ENCODE results near the gene SLC35F2.
"Not testable (repeated sequence)": the region's sequence is repeated elsewhere in the genome, so short reads cannot be mapped to it uniquely, and the experiment has no call there.

The SLC35F2 gene

GRCh38 chr11:107780136-107780535, 78.5 kb downstream of the SLC35F2 start:
- DNase-seq (ENCODE audit: extremely low read depth, insufficient read length), result no peak
- Histone ChIP-seq H3K4me3 (replicated peaks; ENCODE audit: low read depth, low read length) (no peak overlapping the region), H3K36me3 (ENCODE audit: control insufficient read depth, insufficient read depth, low read length) (no peaks in the 10 kb centered on the region), H3K27me3 (replicated peaks; ENCODE audit: control insufficient read depth, insufficient read depth, low read length) (no peaks in the 10 kb centered on the region)
- TF ChIP-seq, protein P1, sequence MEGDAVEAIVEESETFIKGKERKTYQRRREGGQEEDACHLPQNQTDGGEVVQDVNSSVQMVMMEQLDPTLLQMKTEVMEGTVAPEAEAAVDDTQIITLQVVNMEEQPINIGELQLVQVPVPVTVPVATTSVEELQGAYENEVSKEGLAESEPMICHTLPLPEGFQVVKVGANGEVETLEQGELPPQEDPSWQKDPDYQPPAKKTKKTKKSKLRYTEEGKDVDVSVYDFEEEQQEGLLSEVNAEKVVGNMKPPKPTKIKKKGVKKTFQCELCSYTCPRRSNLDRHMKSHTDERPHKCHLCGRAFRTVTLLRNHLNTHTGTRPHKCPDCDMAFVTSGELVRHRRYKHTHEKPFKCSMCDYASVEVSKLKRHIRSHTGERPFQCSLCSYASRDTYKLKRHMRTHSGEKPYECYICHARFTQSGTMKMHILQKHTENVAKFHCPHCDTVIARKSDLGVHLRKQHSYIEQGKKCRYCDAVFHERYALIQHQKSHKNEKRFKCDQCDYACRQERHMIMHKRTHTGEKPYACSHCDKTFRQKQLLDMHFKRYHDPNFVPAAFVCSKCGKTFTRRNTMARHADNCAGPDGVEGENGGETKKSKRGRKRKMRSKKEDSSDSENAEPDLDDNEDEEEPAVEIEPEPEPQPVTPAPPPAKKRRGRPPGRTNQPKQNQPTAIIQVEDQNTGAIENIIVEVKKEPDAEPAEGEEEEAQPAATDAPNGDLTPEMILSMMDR (IDR thresholded peaks at IDR 0.05; ENCODE audit: insufficient read depth, low read length, poor library complexity, severe bottlenecking), result no peak

DNA sequence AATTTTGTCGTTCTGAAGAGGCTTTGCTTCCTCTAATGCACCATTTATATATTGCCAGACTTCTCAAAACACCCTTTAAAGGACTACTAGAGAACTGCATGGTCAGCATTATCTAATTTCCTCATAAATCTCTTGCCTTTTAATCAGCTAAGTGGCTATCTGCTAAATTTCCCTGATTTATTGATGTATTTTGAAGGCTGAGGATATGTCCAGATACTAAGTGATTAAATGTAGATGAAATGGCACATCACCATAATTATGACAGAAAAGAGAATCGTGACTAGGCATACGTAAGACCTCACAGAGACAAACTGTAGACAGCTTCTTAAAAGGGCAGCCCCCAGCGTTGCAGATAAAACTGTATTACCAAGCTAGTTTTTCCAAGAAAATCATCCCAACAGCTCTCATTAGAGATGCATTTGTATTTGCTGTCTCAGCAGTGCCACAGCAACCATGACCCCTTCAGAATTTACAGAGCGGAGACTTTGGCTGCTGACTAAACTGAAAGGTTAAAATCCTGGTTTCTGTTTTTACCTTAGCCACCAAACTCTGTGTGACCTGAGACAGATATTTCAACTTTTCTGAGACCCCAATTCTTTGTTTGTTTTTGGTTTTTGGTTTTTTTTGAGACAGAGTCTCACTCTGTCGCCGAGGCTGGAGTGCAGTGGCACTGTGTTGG, 79.6 kb downstream of the SLC35F2 start:
- Histone ChIP-seq H3K4me3 (replicated peaks; ENCODE audit: low read depth, low read length) (no peak overlapping the region), H3K36me3 (ENCODE audit: control insufficient read depth, insufficient read depth, low read length) (no peaks in the 10 kb centered on the region), H3K27me3 (replicated peaks; ENCODE audit: control insufficient read depth, insufficient read depth, low read length) (no peaks in the 10 kb centered on the region)
- DNase-seq (ENCODE audit: extremely low read depth, insufficient read length), result no peak
- TF ChIP-seq, protein P1 (IDR thresholded peaks at IDR 0.05; ENCODE audit: insufficient read depth, low read length, poor library complexity, severe bottlenecking), result no peak

DNA sequence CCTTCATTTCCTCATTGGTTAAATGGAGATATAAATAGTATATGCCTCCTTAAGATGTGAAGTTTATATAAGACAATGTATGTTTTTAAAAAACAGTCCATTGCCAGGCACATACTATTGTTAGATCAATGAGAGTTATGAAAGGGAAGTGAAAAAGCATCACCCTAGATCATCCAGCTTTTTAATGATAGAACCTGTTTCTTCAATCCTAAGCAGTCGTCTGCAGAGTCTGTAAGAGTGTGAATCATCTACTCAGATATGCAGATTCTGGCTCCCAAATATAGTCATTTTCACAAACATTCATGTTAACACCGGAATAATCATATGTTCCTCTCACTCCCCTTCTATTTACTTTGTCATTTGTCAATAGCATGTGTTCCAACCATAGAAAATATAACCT, 81.5 kb downstream of the SLC35F2 start:
- TF ChIP-seq, protein P1 (IDR thresholded peaks at IDR 0.05; ENCODE audit: insufficient read depth, low read length, poor library complexity, severe bottlenecking), result no peak
- no peaks in the 10 kb centered on the region for H3K27me3 ChIP-seq (replicated peaks; ENCODE audit: control insufficient read depth, insufficient read depth, low read length)
- no peak for DNase-seq (ENCODE audit: extremely low read depth, insufficient read length)
- H3K36me3 ChIP-seq (ENCODE audit: control insufficient read depth, insufficient read depth, low read length), result no peaks in the 10 kb centered on the region
- H3K4me3 ChIP-seq (replicated peaks; ENCODE audit: low read depth, low read length), result no peak overlapping the region

DNA sequence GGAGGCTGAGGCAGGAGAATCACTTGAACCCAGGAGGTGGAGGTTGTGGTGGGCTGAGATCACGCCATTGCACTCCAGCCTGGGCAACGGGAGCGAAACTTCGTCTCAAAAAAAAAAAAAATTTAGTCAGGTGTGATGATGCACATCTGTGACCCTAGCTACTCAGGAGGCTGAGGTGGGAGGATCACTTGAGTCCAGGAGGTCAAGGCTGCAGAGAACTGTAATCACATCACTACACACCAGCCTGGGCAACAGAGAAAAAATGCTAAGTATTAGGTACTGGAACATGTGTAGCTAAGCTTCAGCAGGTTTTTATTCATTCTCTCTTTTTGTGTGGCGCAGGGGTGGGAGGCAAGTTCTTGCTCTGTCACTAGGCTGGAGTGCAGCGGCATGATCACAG, 82.5 kb downstream of the SLC35F2 start:
- Histone ChIP-seq H3K27me3 (replicated peaks; ENCODE audit: control insufficient read depth, insufficient read depth, low read length) (no peaks in the 10 kb centered on the region), H3K4me3 (replicated peaks; ENCODE audit: low read depth, low read length) (no peak overlapping the region), H3K36me3 (ENCODE audit: control insufficient read depth, insufficient read depth, low read length) (no peaks in the 10 kb centered on the region)
- TF ChIP-seq, protein P1 (IDR thresholded peaks at IDR 0.05; ENCODE audit: insufficient read depth, low read length, poor library complexity, severe bottlenecking), result no peak
- DNase-seq (ENCODE audit: extremely low read depth, insufficient read length), result no peak

DNA sequence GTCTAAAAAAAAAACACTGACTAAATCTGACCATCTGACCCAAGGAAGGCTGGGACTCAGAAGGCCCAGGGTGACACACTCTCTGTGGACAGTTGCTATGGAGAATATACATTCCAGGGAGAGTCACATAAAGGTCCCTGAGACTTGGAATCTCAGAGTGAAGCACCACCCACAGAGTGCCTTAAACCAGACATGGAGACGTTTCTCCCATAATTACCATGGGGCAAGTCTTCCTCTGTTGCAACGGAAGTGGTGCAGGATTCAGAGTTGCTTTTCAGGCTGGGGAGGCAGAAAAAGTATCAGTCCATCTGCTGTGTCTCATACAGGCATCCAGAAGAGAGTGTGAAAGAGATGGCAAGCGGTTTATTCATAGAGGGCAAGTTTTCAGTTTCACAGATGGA, 88.0 kb downstream of the SLC35F2 start:
- H3K36me3 ChIP-seq (ENCODE audit: control insufficient read depth, insufficient read depth, low read length), result no peaks in the 10 kb centered on the region
- TF ChIP-seq, protein P1 (IDR thresholded peaks at IDR 0.05; ENCODE audit: insufficient read depth, low read length, poor library complexity, severe bottlenecking), result no peak
- DNase-seq (ENCODE audit: extremely low read depth, insufficient read length), result no peak
- no peak overlapping the region for H3K4me3 ChIP-seq (replicated peaks; ENCODE audit: low read depth, low read length)
- no peaks in the 10 kb centered on the region for H3K27me3 ChIP-seq (replicated peaks; ENCODE audit: control insufficient read depth, insufficient read depth, low read length)

- TF ChIP-seq, protein P1 (IDR thresholded peaks at IDR 0.05; ENCODE audit: insufficient read depth, low read length, poor library complexity, severe bottlenecking), result no peak
- Histone ChIP-seq H3K4me3 (replicated peaks; ENCODE audit: low read depth, low read length) (no peak overlapping the region), H3K36me3 (ENCODE audit: control insufficient read depth, insufficient read depth, low read length) (no peaks in the 10 kb centered on the region), H3K27me3 (replicated peaks; ENCODE audit: control insufficient read depth, insufficient read depth, low read length) (no peaks in the 10 kb centered on the region)
- DNase-seq (ENCODE audit: extremely low read depth, insufficient read length), result no peak
Observed at GRCh38 chr11:107769189-107769588, 89.4 kb downstream of the SLC35F2 start.

DNA sequence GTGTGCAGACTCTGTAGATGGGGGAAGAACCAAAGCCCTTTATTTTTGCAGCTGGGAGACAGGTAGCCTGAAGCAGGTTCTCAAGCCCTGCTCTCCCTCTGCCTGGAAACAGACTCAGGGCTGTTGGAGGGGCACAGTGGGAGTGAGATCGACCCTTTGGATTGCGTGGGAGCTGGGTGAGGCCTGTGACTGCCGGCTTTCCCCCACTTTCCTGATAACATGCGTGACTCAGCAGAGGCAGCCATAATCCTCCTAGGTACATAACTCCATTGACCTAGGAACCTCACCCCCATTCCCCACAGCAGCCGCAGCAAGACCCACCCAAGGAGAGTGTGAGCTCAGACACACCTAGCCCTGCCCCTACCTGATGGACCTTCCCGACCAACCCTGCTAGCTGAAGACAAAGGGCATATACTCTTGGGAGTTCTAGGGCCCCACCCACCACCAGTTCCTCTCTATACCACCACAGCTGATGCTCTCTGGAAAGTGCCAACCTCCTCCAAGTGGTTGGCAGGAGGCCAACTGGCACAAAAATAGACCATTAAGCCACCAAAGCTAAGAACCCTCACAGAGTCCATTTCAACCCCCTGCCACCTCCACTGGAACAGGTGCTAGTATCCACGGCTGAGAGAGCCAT, 99.8 kb downstream of the SLC35F2 start:
- H3K27me3 ChIP-seq (replicated peaks; ENCODE audit: control insufficient read depth, insufficient read depth, low read length); H3K4me3 ChIP-seq (replicated peaks; ENCODE audit: low read depth, low read length); H3K36me3 ChIP-seq (ENCODE audit: control insufficient read depth, insufficient read depth, low read length); DNase-seq (ENCODE audit: extremely low read depth, insufficient read length): not testable (repeated sequence)
